H54 (cell line): Measurements from ENCODE around the gene AGTRAP.

Source experiments
- DNase-seq: peaks from one replicate; pipeline ENCODE4 v3.0.0; 2011; ENCODE audit warnings: low spot score, mixed read lengths; ENCODE audit not compliant: insufficient read length
- FAIRE-seq: peaks from 3 replicates; lab custom pipeline; 2011; peaks lifted over from hg19 to GRCh38; lab: Jason Lieb, UNC
- POLR2A ChIP-seq: IDR thresholded peaks from 2 replicates; pipeline ENCODE4 v1.6.1; 2011; ENCODE audit warnings: low read depth, mild to moderate bottlenecking, low read length

AGTRAP gene

DNA sequence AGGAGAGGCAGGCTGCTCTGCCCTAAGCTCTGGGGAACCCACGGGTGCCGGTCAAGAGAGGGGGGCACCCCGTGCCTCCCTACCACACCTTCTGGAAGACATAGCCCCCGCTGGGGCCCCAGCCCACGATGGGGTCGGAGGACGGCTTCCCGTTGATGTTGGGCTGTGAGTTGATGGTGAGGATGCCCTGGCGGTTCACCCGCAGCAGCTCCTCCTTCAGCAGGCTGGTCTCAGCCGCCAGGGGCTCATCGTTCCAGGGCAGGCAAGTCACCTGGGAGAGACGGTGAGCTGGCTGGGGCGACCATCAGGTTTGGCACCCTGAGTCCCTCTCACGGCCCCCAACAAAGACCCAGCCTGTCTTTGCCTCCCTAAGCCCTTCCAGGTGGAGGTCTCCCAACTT is 57.9 kb downstream of the AGTRAP start:
- FAIRE-seq (no peak), DNase-seq (no peak)
- no peak for TF ChIP-seq POLR2A

DNA sequence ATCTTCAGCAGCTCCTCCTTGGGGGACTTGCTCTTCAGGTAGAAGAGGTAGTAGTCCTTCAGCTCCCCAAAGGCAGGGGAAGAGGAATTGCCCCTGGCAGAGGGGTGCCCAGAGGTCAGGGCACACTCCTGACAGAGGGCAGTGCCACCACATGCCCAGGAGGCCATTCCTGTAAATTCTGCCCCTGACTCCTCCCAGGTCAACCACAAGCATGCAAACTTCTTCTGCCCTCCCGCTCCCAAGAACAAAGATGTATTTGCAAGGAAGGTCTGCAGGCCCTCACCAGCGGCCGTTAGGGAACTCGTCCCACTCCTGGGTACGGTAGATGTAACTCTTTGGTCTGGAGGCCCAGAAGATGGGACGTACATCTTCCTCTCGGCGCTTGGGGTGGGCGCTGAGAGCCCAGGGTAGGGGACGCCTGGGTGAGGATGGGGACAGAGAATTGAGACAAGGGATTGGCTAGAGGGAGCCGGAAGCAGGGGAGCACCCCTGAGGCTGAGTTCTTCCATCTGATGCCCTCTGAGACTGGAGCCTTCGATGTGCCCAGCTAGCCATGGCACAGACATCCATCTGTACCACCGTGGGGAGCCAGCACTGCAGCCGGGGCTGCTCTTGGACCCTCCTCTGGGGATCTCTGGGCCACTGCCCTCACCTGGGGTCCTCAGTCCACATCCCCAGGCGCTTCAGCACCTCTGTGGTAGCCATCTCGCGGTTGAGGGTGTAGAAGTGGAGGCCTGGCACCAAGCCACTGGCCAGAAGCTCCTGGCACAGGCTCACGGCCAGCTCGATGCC is 58.7 kb downstream of the AGTRAP start:
- DNase-seq (no peak), FAIRE-seq (no peak)
- TF ChIP-seq POLR2A, result no peak

DNA sequence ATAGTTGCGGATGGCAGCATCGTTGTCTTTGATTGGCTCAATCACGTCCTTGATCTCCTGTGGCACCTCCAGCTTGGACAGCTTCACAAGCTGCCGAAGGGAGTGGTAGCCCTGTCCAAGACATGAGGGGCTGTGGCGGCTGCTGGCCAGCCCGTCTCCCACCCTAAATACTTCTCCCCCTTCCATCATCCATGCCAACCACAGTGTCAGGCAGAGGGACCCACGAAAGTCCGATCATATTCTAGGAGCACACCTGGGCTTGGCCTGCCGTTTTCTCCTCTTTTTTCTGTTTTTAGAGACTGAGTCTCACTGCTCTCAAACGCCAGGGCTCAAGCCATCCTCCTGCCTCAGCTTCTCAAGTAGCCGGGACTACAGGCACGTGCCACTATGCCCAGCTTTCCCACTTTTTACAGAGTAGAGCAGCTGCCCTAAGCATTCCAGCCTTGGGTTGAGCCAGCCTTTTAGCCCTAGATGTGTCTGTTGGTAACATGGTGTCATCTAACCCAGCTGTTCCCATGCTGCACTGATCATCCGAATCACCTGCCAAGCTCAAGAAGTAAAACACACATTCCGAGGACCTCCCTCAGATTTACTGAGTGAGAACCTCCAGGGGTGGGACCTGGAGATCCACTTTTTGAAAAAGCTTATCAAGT is 59.4 kb downstream of the AGTRAP start:
- TF ChIP-seq POLR2A, result no peak
- FAIRE-seq, result no peak
- DNase-seq, result no peak

DNA sequence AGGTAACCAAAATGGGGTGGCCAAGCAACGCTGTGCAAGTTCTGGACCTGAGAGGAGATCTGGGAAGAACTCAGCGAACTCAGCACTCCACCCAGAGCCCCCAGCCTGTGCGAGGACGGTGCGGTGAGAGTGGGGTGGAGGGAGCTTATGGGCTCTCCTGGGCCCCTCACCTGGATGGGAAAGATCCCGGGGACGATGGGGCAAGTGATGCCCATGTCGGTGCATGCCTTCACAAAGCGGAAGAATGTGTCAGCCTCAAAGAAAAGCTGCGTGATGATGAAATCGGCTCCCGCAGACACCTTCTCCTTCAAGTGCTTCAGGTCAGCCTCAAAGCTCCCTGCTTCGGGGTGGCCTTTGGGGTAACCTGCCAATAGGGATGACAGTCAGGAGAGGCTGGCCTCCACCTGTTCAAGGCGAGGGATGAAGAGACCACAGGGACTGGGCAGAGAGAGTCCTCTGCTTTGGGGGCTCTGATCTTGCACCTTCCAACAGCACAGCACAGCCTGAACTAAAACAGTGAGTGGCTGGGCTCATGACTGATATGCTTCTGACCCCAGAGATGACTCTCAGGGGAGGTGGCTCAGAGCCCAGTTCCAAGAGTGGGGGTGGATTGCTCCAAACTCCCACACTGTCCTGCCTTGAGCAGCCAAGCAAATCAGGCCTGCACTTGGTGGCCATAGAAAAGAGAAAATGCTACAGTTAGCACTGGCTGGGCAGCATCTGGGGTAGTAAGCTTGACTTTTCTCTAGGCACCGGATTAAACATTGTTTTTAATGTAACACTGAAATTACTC is 60.3 kb downstream of the AGTRAP start:
- FAIRE-seq, result no peak

DNA sequence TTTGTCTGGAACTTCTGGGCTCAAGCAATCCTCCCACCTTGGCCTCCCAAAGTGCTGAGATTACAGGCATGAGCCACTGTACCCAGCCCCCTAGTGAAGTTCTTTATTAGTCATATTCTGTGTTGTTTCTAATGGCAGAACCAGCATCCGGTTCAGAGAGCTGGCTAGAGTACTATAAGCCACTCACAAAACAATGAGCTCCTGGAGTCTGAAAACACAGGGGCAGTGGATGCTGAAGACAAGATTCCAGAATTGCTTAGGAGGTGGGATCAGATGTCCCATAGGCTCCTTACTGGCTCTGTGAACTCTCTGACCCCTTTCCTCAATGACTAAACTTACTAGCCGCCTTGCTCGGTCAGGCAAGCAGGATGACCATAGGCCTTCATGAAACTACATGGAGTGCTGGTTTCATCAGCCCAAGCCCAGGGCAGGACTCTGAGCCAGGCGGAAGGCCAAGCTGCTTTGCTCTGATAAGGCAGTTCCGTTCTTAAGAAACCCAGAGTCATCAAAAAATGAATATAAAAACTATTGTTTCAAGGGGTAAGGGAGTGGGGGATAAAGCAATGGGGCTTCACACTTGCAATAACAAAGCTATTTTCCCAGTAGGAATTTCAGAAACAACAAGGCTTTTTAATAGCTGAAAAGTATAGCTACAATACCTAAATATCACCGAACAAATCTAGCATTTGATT is 61.7 kb downstream of the AGTRAP start:
- DNase-seq (no peak), FAIRE-seq (no peak)
- TF ChIP-seq POLR2A, result no peak

More for the DNA sequence above, 60.3 kb downstream of the AGTRAP start:
- DNase-seq, result no peak
- TF ChIP-seq POLR2A, result no peak

DNA sequence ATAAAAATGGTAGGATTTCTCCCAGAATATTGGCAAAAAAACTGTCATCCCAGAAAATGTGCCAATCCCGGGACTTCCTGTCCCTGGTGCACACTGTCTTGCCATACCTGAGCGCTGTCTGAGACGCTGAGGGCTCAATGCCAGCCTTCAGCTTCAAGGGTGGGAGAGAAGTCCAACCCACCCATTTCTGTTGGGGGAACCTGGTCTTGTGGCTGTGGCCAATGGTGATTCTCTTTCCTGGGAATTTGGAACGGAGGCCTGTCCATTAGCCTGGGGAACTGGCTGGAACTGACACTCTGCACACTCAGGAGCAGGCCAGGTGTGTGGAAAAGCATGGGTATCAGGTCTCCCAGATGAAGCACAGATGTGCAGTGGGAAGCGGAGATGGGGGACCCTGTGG is 63.2 kb downstream of the AGTRAP start:
- FAIRE-seq (no peak), DNase-seq (no peak)
- no peak for TF ChIP-seq POLR2A

DNA sequence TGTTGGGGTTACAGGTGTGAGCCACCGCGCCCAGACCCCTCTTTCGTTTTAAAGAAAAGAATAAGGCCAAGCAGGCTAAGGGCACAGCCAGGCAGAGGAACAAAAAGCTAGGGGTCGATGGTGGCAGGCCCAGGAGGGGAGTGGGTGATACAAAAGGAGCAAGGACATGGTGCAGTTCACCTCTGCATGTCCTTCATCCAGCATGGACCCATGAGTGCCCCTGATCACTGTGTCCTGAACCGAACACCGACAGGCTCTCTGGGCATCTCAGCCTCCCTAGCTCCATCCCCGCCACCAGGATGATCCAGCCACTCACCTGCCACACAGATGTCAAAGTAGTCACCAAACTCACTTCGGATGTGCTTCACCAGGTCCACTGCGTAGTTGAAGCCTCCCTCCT is 64.0 kb downstream of the AGTRAP start:
- no peak for FAIRE-seq
- TF ChIP-seq POLR2A, result no peak

DNA sequence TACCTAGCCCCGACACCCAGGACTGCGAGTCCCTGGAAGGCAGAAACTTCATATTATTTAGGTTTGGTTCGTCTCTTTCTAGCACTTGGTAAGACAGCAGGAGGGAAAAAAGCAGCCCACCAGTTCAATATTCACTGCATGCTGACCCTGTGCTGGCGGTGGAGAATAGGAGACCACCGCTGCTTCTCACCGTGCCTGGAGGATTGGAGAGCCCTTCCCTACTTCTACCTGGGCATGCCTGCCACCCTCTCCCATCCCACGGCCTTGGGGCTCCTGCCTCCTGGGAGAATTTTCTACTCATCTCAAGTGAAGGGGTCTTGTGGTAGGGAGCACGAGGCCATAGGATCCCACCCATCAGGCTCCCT is 64.4 kb downstream of the AGTRAP start:
- TF ChIP-seq POLR2A, result no peak
- FAIRE-seq (no peak), DNase-seq (no peak)

More for the DNA sequence above, 64.0 kb downstream of the AGTRAP start:
- DNase-seq, result no peak
